SU-DHL-6 (cell line): ENCODE measurements around the gene ATF7.
"Not testable (repeated sequence)": the region's sequence is repeated elsewhere in the genome, so short reads cannot be mapped to it uniquely, and the experiment has no call there.

Source experiments
- H2AFZ ChIP-seq: fragments of 200-600 bp; sonication (generic); 2 replicates; pipeline ENCODE4 v1.6.1; 2014; ENCODE audit warnings: low read depth, mild to moderate bottlenecking, moderate library complexity, mixed read lengths, antibody characterized with exemption, low read length; ENCODE audit not compliant: severe bottlenecking
- H3F3A ChIP-seq: fragments of 200-600 bp; shearing (Covaris generic); 2 replicates; pipeline ENCODE4 v1.6.0; 2016; ENCODE audit warnings: antibody characterized with exemption, mild to moderate bottlenecking; ENCODE audit not compliant: insufficient read depth
- H3K27ac ChIP-seq: fragments of 200-600 bp; sonication (generic); 2 replicates; pipeline ENCODE4 v1.5.1; 2016; ENCODE audit warnings: low read depth, mild to moderate bottlenecking, low read length, moderate library complexity, mixed read lengths
- H3K27me3 ChIP-seq: fragments of 200-600 bp; sonication (generic), shearing (Covaris generic); 2 replicates; pipeline ENCODE4 v1.6.0; 2014; ENCODE audit warnings: mild to moderate bottlenecking, low read length
- H3K36me3 ChIP-seq: fragments of 200-600 bp; sonication (generic); 2 replicates; pipeline ENCODE4 v1.6.1; 2014; ENCODE audit warnings: mild to moderate bottlenecking, low read length, mixed read lengths
- H3K4me2 ChIP-seq: fragments of 300-600, 200-600 bp; shearing (Covaris generic), sonication (generic); 2 replicates; pipeline ENCODE4 v1.6.0; 2014; ENCODE audit warnings: low read length, low read depth, mild to moderate bottlenecking; ENCODE audit not compliant: poor library complexity, severe bottlenecking
- H3K4me3 ChIP-seq: fragments of 200-600 bp; sonication (generic); 2 replicates; pipeline ENCODE4 v1.5.1; 2014; ENCODE audit warnings: antibody characterized with exemption, low read length, mild to moderate bottlenecking, mixed read lengths; ENCODE audit not compliant: insufficient read depth, poor library complexity, severe bottlenecking
- H3K79me2 ChIP-seq: fragments of 200-600 bp; sonication (generic); 2 replicates; pipeline ENCODE4 v1.6.1; 2014; ENCODE audit warnings: mild to moderate bottlenecking, low read length, moderate library complexity; ENCODE audit not compliant: insufficient read depth
- H3K9ac ChIP-seq: fragments of 200-600 bp; sonication (generic); 2 replicates; pipeline ENCODE4 v1.7.0; 2014; ENCODE audit warnings: mild to moderate bottlenecking, low read length
- H3K9me2 ChIP-seq: fragments of 200-600 bp; sonication (generic); replicated peaks from 2 replicates; pipeline ENCODE4 v1.6.1; 2014; ENCODE audit warnings: low read length; ENCODE audit not compliant: insufficient read depth
- H3K9me3 ChIP-seq: fragments of 200-600 bp; sonication (generic); 2 replicates; pipeline ENCODE4 v1.6.1; 2014; ENCODE audit warnings: low read length, mixed read lengths; ENCODE audit not compliant: insufficient read depth
- H4K20me1 ChIP-seq: fragments of 200-600 bp; sonication (generic); 2 replicates; pipeline ENCODE4 v1.6.1; 2014; ENCODE audit warnings: low read depth, mild to moderate bottlenecking, antibody characterized with exemption, low read length, moderate library complexity, mixed read lengths
- EZH2phosphoT487 ChIP-seq: fragments of 200-600 bp; sonication (generic), shearing (Covaris generic); conservative IDR thresholded peaks from 2 replicates; pipeline ENCODE4 v1.6.1; 2018; ENCODE audit warnings: mild to moderate bottlenecking, antibody characterized with exemption, low read length, moderate library complexity, mixed read lengths
- TF ChIP-seq, protein P1 (sequence below): fragments of 200-600 bp; sonication (generic); IDR thresholded peaks from one replicate; pipeline ENCODE4 v1.5.1; 2017; ENCODE audit warnings: antibody characterized with exemption, mild to moderate bottlenecking, low read length, moderate library complexity; ENCODE audit not compliant: insufficient read depth, poor library complexity, severe bottlenecking

The ATF7 gene

DNA sequence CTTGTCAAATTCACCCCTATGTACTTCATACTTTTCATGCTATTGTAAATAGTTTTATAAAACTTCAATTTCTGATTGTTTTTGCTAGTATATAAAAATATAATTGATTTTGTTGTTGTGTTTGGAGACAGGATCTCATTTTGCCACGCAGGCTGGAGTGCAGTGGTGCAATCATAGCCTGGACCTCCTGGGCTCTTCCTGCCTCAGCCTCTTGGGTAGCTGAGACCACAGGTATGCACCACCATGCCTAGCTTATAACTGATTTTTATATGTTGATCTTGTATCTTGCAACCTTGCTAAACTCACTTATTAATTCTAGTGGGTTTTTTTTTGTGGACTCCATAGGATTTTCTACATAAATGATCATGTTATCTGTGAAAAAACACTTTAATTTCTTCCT lies 26.2 kb upstream of the ATF7 start:
- H3K36me3 ChIP-seq, result no peaks in the 10 kb centered on the region
- no peaks in the 10 kb centered on the region for H3K9me2 ChIP-seq
- H3K27me3 ChIP-seq, result no peaks in the 10 kb centered on the region
- no peak overlapping the region for H3K9ac ChIP-seq
- H4K20me1 ChIP-seq, result no peaks in the 10 kb centered on the region
- no peak overlapping the region for H3K27ac ChIP-seq
- no peaks in the 10 kb centered on the region for H3K79me2 ChIP-seq
- H3K4me3 ChIP-seq, result no peak overlapping the region
- no peak overlapping the region for H2AFZ ChIP-seq
- H3K9me3 ChIP-seq, result no peaks in the 10 kb centered on the region
- H3K4me2 ChIP-seq, result no peak overlapping the region
- H3F3A ChIP-seq, result no peaks in the 10 kb centered on the region
- TF ChIP-seq EZH2phosphoT487, result no peak
- TF ChIP-seq, protein P1, sequence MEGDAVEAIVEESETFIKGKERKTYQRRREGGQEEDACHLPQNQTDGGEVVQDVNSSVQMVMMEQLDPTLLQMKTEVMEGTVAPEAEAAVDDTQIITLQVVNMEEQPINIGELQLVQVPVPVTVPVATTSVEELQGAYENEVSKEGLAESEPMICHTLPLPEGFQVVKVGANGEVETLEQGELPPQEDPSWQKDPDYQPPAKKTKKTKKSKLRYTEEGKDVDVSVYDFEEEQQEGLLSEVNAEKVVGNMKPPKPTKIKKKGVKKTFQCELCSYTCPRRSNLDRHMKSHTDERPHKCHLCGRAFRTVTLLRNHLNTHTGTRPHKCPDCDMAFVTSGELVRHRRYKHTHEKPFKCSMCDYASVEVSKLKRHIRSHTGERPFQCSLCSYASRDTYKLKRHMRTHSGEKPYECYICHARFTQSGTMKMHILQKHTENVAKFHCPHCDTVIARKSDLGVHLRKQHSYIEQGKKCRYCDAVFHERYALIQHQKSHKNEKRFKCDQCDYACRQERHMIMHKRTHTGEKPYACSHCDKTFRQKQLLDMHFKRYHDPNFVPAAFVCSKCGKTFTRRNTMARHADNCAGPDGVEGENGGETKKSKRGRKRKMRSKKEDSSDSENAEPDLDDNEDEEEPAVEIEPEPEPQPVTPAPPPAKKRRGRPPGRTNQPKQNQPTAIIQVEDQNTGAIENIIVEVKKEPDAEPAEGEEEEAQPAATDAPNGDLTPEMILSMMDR, result no peak

DNA sequence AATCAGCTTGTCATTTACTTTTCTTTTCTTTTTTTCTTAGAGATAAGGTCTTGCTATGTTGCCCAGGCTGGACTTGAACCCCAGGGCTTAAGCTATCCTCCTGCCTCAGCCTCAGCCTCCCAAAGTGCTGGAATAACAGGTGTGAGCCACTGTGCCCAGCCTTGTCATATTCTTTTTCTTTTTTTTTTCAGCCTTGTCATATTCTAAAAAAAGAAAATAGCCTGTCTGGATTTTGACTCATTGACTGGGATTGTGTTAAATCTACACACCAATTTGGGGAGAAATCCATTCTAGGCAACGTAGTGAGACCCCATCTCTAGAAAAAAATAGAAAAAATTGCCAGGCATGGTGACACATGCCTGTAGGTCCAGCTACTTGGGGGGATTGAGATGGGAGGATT lies 25.6 kb upstream of the ATF7 start:
- H3K27ac ChIP-seq, result no peak overlapping the region
- no peaks in the 10 kb centered on the region for H3K27me3 ChIP-seq
- TF ChIP-seq, protein P1, result no peak
- TF ChIP-seq EZH2phosphoT487, result no peak
- H2AFZ ChIP-seq, result no peak overlapping the region
- H3K4me3 ChIP-seq, result no peak overlapping the region
- no peaks in the 10 kb centered on the region for H4K20me1 ChIP-seq
- H3F3A ChIP-seq, result no peaks in the 10 kb centered on the region
- no peaks in the 10 kb centered on the region for H3K79me2 ChIP-seq
- no peaks in the 10 kb centered on the region for H3K36me3 ChIP-seq
- H3K9me3 ChIP-seq, result no peaks in the 10 kb centered on the region
- no peaks in the 10 kb centered on the region for H3K9me2 ChIP-seq
- no peak overlapping the region for H3K9ac ChIP-seq
- H3K4me2 ChIP-seq, result no peak overlapping the region

DNA sequence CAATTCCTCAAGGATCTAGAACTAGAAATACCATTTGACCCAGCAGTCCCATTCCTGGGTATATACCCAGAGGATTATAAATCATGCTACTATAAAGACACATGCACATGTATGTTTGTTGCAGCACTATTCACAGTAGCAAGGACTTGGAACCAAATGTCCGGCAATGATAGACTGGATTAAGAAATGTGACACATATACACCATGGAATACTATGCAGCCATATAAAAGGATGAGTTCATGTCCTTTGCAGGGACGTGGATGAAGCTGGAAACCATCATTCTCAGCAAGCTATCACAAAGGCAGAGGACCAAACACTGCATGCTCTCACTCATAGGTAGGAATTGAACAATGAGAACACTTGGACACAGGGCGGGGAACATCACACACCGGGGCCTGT lies 20.1 kb upstream of the ATF7 start:
- H3K9me3 ChIP-seq, H3K4me2 ChIP-seq, H3K27me3 ChIP-seq, H2AFZ ChIP-seq, H3K27ac ChIP-seq, H3K9me2 ChIP-seq, H3F3A ChIP-seq, H3K79me2 ChIP-seq, H4K20me1 ChIP-seq, H3K36me3 ChIP-seq, H3K4me3 ChIP-seq, H3K9ac ChIP-seq: not testable (repeated sequence)

DNA sequence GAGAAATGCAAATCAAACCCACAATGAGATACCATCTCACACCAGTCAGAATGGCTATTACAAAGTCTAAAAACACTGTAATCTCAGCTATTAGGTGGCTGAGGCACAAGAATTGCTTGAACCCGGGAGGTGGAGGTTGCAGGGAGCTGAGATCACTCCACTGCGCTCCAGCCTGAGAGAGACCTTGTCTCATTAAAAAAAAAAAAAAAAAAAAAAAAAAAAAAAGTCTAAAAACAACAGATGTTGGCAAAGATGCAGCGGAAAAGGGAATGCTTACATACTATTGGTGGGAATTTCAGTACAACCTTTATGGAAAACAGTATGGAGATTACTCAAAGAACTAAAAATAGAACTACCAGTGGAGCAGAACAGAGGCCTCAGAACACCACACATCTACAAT lies 19.0 kb upstream of the ATF7 start:
- Histone ChIP-seq H3K27ac (no peak overlapping the region), H3K9me2 (no peaks in the 10 kb centered on the region), H3K4me3 (no peak overlapping the region), H3F3A (no peaks in the 10 kb centered on the region), H3K9ac (no peak overlapping the region), H3K36me3 (no peaks in the 10 kb centered on the region), H3K9me3 (no peaks in the 10 kb centered on the region), H3K4me2 (no peak overlapping the region), H2AFZ (no peak overlapping the region), H3K79me2 (no peaks in the 10 kb centered on the region), H3K27me3 (no peaks in the 10 kb centered on the region), H4K20me1 (no peaks in the 10 kb centered on the region)
- TF ChIP-seq, protein P1, result no peak
- no peak for TF ChIP-seq EZH2phosphoT487
